Muscle of leg (tissue), 11 donors: ENCODE results near the gene PTPRT. TPM values are rescaled to one million over a fixed set of nuclear protein-coding genes. Genes with fewer than 3 reads are reported as not detected.

Experiments used
- DNase-seq: peaks from one replicate; pipeline ENCODE4 v3.0.0; 2013
- H3K27ac ChIP-seq: one replicate; pipeline ENCODE4 v1.5.1; 2013; ENCODE audit warnings: mild to moderate bottlenecking, low read length, control low read depth
- H3K27me3 ChIP-seq: one replicate; pipeline ENCODE4 v1.6.1; 2013; ENCODE audit warnings: low read length; ENCODE audit not compliant: control insufficient read depth, insufficient read depth
- H3K36me3 ChIP-seq: one replicate; pipeline ENCODE4 v1.6.1; 2013; ENCODE audit warnings: low read length; ENCODE audit not compliant: control insufficient read depth, insufficient read depth
- H3K4me1 ChIP-seq: one replicate; pipeline ENCODE4 v1.6.1; 2013; ENCODE audit warnings: low read length; ENCODE audit not compliant: control insufficient read depth, insufficient read depth
- H3K4me3 ChIP-seq: one replicate; pipeline ENCODE4 v1.5.1; 2013; ENCODE audit warnings: low read length, control low read depth
- H3K9me3 ChIP-seq: replicated peaks from 2 replicates; pipeline ENCODE4 v1.6.1; 2013; ENCODE audit warnings: low read depth, low read length; ENCODE audit not compliant: control insufficient read depth
- WGBS: methylation state at CpG from one replicate; pipeline ENCODE4 v1.1.5; 2013; ENCODE audit warnings: missing lambda C conversion rate; ENCODE audit not compliant: insufficient coverage; 5-methylcytosine and 5-hydroxymethylcytosine counted together
- polyA plus RNA-seq, 8 donors: library from polyadenylated mRNA; unstranded; fragments of 120-200 nt; gene quantifications; one replicate each; pipeline versions ENCODE4 v1.2.1 to v1.2.3, GENCODE V29; 2013; ENCODE audit warnings: inconsistent platforms in 1 of 8, low replicate concordance in 1 of 8; ENCODE audit not compliant: insufficient read length in 8 of 8, insufficient read depth in 1 of 8
- total RNA-seq: library from RNA; stranded (reverse); fragments of 120-200 nt; gene quantifications from one replicate; pipeline ENCODE4 v1.2.4, GENCODE V29; 2013

The PTPRT gene
- total and polyA plus RNA-seq, 9 donors, result 0.10 to 0.94 (median 0.51) TPM

GRCh38 chr20:43037605-43038309 lies 151.9 kb downstream of the PTPRT start:
- Histone ChIP-seq H3K27ac (no peak overlapping the region), H3K27me3 (no peaks in the 10 kb centered on the region), H3K4me1 (no peaks in the 10 kb centered on the region), H3K36me3 (no peaks in the 10 kb centered on the region), H3K9me3 (no peaks in the 10 kb centered on the region), H3K4me3 (no peak overlapping the region)
- 73% methylated on average over 2 of the region's 6 CpGs for WGBS
- DNase-seq, result no peak

- Histone ChIP-seq H3K4me1 (no peaks in the 10 kb centered on the region), H3K27ac (no peak overlapping the region), H3K4me3 (no peak overlapping the region), H3K9me3 (no peaks in the 10 kb centered on the region), H3K36me3 (no peaks in the 10 kb centered on the region), H3K27me3 (no peaks in the 10 kb centered on the region)
- 8% methylated on average over 2 of the region's 9 CpGs for WGBS
- no peak for DNase-seq
These were observed 154.6 kb downstream of the PTPRT start for GRCh38 chr20:43034981-43035724.

DNA sequence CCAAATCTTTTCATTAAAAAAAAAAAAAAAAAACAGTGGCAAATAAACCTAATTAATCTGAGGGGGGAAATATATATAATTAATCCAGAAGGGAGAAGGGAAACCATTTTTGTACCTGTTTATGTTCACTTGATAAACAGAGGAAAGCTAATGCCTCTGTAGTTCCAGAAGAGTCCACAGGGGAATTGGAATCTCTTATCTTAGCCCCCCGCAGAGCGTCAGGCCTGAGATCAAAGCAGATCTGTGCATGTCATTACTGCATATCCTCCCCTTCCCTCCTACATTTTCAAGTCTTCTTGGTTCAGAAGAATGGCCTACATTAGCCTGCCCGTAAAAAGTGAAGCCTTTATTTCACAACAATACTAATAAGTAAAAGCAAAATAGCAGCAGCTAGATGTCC lies 157.2 kb downstream of the PTPRT start:
- no peak for DNase-seq
- Histone ChIP-seq H3K36me3 (no peaks in the 10 kb centered on the region), H3K27me3 (no peaks in the 10 kb centered on the region), H3K4me1 (no peaks in the 10 kb centered on the region), H3K27ac (no peak overlapping the region), H3K9me3 (no peaks in the 10 kb centered on the region), H3K4me3 (no peak overlapping the region)
- 39% methylated on average over 3 of the region's 3 CpGs for WGBS

GRCh38 chr20:43029176-43029575 lies 160.5 kb downstream of the PTPRT start:
- H3K4me1 ChIP-seq, result no peaks in the 10 kb centered on the region
- H3K27ac ChIP-seq, result no peak overlapping the region
- no peak overlapping the region for H3K4me3 ChIP-seq
- no peak for DNase-seq
- no peaks in the 10 kb centered on the region for H3K27me3 ChIP-seq
- H3K9me3 ChIP-seq, result no peaks in the 10 kb centered on the region
- WGBS, result 72% methylated on average over 5 of the region's 8 CpGs
- no peaks in the 10 kb centered on the region for H3K36me3 ChIP-seq

DNA sequence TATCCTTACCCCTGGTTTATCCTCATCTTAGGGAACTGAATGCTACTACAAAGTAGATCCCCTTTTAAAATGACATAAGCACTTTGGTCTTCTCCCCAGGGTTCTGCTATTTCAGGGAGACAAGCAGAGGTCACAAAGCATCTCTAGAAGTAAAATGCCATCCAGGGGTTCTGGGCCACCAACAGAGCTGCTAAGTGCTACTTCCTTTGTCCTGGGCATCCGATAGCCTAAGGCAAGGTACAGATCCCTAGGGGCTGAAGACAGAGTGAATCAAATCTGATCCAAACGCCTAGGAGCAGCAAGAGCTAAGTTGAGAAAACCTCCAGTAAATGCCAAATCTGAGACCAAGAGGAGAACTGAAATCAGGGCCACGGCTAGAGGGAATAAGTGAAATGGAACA lies 161.2 kb downstream of the PTPRT start:
- 51% methylated on average over 3 of the region's 3 CpGs for WGBS
- Histone ChIP-seq H3K9me3 (no peaks in the 10 kb centered on the region), H3K4me3 (no peak overlapping the region), H3K4me1 (no peaks in the 10 kb centered on the region), H3K27me3 (no peaks in the 10 kb centered on the region), H3K27ac (no peak overlapping the region), H3K36me3 (no peaks in the 10 kb centered on the region)
- DNase-seq, result no peak

DNA sequence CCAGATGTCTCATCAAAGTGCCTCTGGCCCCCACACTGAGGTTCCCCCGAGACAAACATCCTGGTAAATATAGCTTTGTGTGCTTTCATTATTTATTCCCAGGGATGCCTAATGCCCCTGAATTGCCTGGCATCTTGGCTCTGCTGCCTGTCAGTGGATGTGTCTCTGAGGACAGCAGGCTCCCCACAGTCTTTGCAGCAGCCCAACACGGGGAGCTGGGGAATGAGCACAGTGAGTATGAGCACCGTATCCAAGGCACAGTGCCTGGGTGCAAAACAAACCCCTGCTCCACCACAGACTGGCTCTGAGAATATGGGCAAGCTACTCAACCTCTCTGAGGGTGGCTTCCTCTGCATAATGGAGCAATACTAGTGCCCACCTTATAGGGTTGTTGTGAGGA lies 165.9 kb downstream of the PTPRT start:
- WGBS, result no CpG with 5 or more reads among the region's 3 CpGs

GRCh38 chr20:43022568-43022967 lies 167.1 kb downstream of the PTPRT start:
- no peak overlapping the region for H3K4me3 ChIP-seq
- 67% methylated on average over 1 of the region's 1 CpG for WGBS
- H3K27me3 ChIP-seq, result no peaks in the 10 kb centered on the region
- H3K9me3 ChIP-seq, result no peaks in the 10 kb centered on the region
- H3K27ac ChIP-seq, result no peak overlapping the region
- no peak for DNase-seq
- no peaks in the 10 kb centered on the region for H3K4me1 ChIP-seq
- no peaks in the 10 kb centered on the region for H3K36me3 ChIP-seq

More for the DNA sequence above, 165.9 kb downstream of the PTPRT start:
- no peaks in the 10 kb centered on the region for H3K27me3 ChIP-seq
- H3K4me1 ChIP-seq, result no peaks in the 10 kb centered on the region
- H3K36me3 ChIP-seq, result no peaks in the 10 kb centered on the region
- H3K27ac ChIP-seq, result no peak overlapping the region
- DNase-seq, result no peak
- no peaks in the 10 kb centered on the region for H3K9me3 ChIP-seq
- no peak overlapping the region for H3K4me3 ChIP-seq

DNA sequence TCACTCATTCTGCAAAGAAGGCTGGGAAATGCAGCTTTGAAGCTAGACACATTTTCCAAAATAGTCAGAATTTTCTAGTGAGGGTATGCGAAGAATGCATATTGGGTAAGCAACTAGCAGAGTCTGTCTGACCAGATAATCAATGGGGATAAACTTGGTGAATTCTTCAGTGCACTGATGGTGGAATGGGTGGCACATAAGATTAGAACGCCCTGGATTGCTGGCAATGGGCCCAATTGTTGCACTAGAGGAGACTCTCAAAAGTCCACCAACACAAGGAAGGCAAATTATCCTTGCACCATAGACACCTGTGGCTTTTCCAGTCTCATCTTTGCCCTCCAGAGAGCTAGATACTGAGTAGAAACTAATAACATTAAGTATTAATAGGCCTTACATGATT lies 167.6 kb downstream of the PTPRT start:
- Histone ChIP-seq H3K27me3 (no peaks in the 10 kb centered on the region), H3K4me1 (no peaks in the 10 kb centered on the region), H3K9me3 (no peaks in the 10 kb centered on the region), H3K4me3 (no peak overlapping the region), H3K36me3 (no peaks in the 10 kb centered on the region), H3K27ac (no peak overlapping the region)
- 100% methylated on average over 1 of the region's 2 CpGs for WGBS
- DNase-seq, result no peak

- H3K9me3 ChIP-seq, result no peaks in the 10 kb centered on the region
- H3K27ac ChIP-seq, result no peak overlapping the region
- no peaks in the 10 kb centered on the region for H3K36me3 ChIP-seq
- no peak overlapping the region for H3K4me3 ChIP-seq
- no peak for DNase-seq
- H3K27me3 ChIP-seq, result no peaks in the 10 kb centered on the region
- WGBS, result 54% methylated on average over 8 of the region's 13 CpGs
- H3K4me1 ChIP-seq, result no peaks in the 10 kb centered on the region
These were observed 172.3 kb downstream of the PTPRT start for GRCh38 chr20:43017241-43018030.

DNA sequence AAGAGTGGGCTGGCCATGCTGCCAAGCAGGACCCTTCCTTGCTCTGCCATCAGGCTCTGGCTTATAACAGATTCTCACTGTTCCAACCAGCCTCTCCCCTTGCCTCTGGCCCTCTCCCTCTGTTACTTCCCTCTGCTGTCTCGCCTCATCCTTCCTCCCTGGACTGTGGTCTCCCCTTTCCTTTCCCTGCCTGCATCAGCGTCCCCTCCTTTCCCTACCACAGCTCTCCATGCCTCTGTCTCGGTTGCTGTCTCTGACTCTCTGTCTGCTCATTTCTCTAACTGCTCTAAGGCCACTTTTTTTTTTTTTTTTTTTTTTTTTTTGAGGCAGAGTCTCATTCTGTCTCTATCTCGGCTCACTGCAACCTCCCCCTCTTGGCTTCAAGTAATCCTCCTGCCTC lies 173.4 kb downstream of the PTPRT start:
- no peaks in the 10 kb centered on the region for H3K4me1 ChIP-seq

More for the DNA sequence above, 173.4 kb downstream of the PTPRT start:
- Histone ChIP-seq H3K27ac (no peak overlapping the region), H3K4me3 (no peak overlapping the region), H3K27me3 (no peaks in the 10 kb centered on the region), H3K9me3 (no peaks in the 10 kb centered on the region), H3K36me3 (no peaks in the 10 kb centered on the region)
- 66% methylated on average over 3 of the region's 4 CpGs for WGBS
- no peak for DNase-seq
